LNCAP (cell line): ENCODE results near the gene LARP4B.

Experiments used
- CTCF ChIP-seq: fragments of 450-650 bp; IDR thresholded peaks from 2 replicates; pipeline ENCODE4 v1.5.1; 2017; ENCODE audit warnings: mild to moderate bottlenecking

Gene LARP4B

GRCh38 chr10:846126-846685 lies 85.3 kb downstream of the LARP4B start:
- TF ChIP-seq CTCF, result no peak

- no peak for TF ChIP-seq CTCF
Measured at GRCh38 chr10:845526-845925, 86.0 kb downstream of the LARP4B start.

GRCh38 chr10:844552-844951 lies 87.0 kb downstream of the LARP4B start:
- TF ChIP-seq CTCF, result no peak

GRCh38 chr10:843703-844102 lies 87.8 kb downstream of the LARP4B start:
- TF ChIP-seq CTCF, result no peak

- TF ChIP-seq CTCF, result no peak
Measured at GRCh38 chr10:842795-843194, 88.7 kb downstream of the LARP4B start.

- no peak for TF ChIP-seq CTCF
Measured at GRCh38 chr10:841535-841934, 90.0 kb downstream of the LARP4B start.

- TF ChIP-seq CTCF, result no peak
Measured at GRCh38 chr10:839550-840205, 91.8 kb downstream of the LARP4B start.

GRCh38 chr10:836782-837181 lies 94.7 kb downstream of the LARP4B start:
- TF ChIP-seq CTCF, result no peak
